ENCODE measurements around the gene LSAMP. TPM values are rescaled to one million over a fixed set of nuclear protein-coding genes. Genes with fewer than 3 reads are reported as not detected.

Gene LSAMP
- polyA plus RNA-seq, 1 of the 3 experiments (the other 2 are of a cell fraction): 6.6 TPM

GRCh38 chr3:116139641-116140040, 305.6 kb downstream of the LSAMP start:
- POLR2A ChIA-PET: no interaction called here
- CTCF ChIA-PET: interaction anchor here (0.9 to 1.1 kb wide), 2 partner anchors 618 to 623 kb away, joined by 3 read pairs; no protein-coding TSS in a partner anchor

GRCh38 chr3:116135457-116136085, 309.7 kb downstream of the LSAMP start:
- Histone ChIP-seq H3K4me3 (ENCODE audit: low read depth in 2 of 2, low read length in 1 of 2) (no peak overlapping the region; a peak in 1 of 4 replicates), H3K4me1 (ENCODE audit: control insufficient read depth in 1 of 2, insufficient read depth in 2 of 2, low read depth in 1 of 2, low read length in 1 of 2) (peaks cover 0 to 15% of the 10 kb centered on the region in 2 experiments; a peak in 2 of 4 replicates), H3K9me3 (no peaks in the 10 kb centered on the region), H4K20me1 (ENCODE audit: insufficient read depth) (no peaks in the 10 kb centered on the region), H3K27ac (ENCODE audit: low read depth in 2 of 2, low read length in 1 of 2) (peak overlapping the region; percentile 57 to 91), H3K9me2 (no peaks in the 10 kb centered on the region), H3K36me3 (replicated peaks in 1 of 2; ENCODE audit: control insufficient read depth in 1 of 2, insufficient read depth in 2 of 2, low read length in 1 of 2) (no peaks in the 10 kb centered on the region), H2AFZ (ENCODE audit: low read depth) (no peak overlapping the region), H3K4me2 (no peak overlapping the region), H3K79me2 (ENCODE audit: insufficient read depth) (no peaks in the 10 kb centered on the region), H3K27me3 (ENCODE audit: insufficient read depth) (no peaks in the 10 kb centered on the region), H3F3A (replicated peaks; ENCODE audit: insufficient read depth) (peaks cover 3% of the 10 kb centered on the region), H3K9ac (no peak overlapping the region)
- peak; percentile 36 for DNase-seq
- POLR2A ChIA-PET: no interaction called here
- 13% methylated on average over 4 of the region's 4 CpGs for WGBS (ENCODE audit: low lambda C conversion rate)
- CTCF ChIA-PET: interaction anchor here (0.9 to 1.3 kb wide), 3 partner anchors 9 to 33 kb away, joined by 3 to 4 read pairs (median 3); no protein-coding TSS in a partner anchor
- TF ChIP-seq RXRA (IDR thresholded peaks at IDR 0.05; ENCODE audit: borderline replicate concordance, low read depth) (peak; percentile 45; the same call in 1 of the 2 replicates), TCF12 (IDR thresholded peaks at IDR 0.05) (peak; percentile 97), MEF2A (IDR thresholded peaks at IDR 0.05; ENCODE audit: borderline replicate concordance, low read depth) (peak; percentile 68; the same call in 1 of the 2 replicates), CTCF (IDR thresholded peaks at IDR 0.05) (no peak), GABPA (IDR thresholded peaks at IDR 0.05; ENCODE audit: low read depth) (no peak), RCOR1 (IDR thresholded peaks at IDR 0.05; ENCODE audit: low read length) (peak; percentile 66), PBX3 (IDR thresholded peaks at IDR 0.05) (peak; percentile 98), TEAD4 (IDR thresholded peaks at IDR 0.05; ENCODE audit: borderline replicate concordance, insufficient read depth) (peak; percentile 68; the same call in 1 of the 2 replicates), GATA2 (CRISPR knock-in tag; IDR thresholded peaks at IDR 0.05) (peak; percentile 60), ZBTB33 (IDR thresholded peaks at IDR 0.05; ENCODE audit: borderline replicate concordance, low read depth) (0 out of 2 replicates have a peak, but pooled peaks have one; percentile 36), FOXJ3 (CRISPR knock-in tag; IDR thresholded peaks at IDR 0.05) (no peak), POLR2AphosphoS5 (IDR thresholded peaks at IDR 0.05; ENCODE audit: low read depth, low read length) (peak; percentile 77), JUND (IDR thresholded peaks at IDR 0.05) (peak; percentile 75), MXI1 (IDR thresholded peaks at IDR 0.05; ENCODE audit: low read depth, low read length) (no peak), NFIC (IDR thresholded peaks at IDR 0.05; ENCODE audit: borderline replicate concordance) (peak; percentile 97), SIN3A (IDR thresholded peaks at IDR 0.05; ENCODE audit: borderline replicate concordance, low read depth, low read length) (peak; percentile 79; the same call in 1 of the 2 replicates), MAX (IDR thresholded peaks at IDR 0.05; ENCODE audit: low read depth) (peak; percentile 57; the same call in 1 of the 2 replicates), EP300 (IDR thresholded peaks at IDR 0.05; ENCODE audit: borderline replicate concordance in 1 of 2, low read depth in 1 of 2, low read length in 1 of 2) (peak; percentile 91)

More at GRCh38 chr3:116139641-116140040, 305.6 kb downstream of the LSAMP start:
- H3K79me2 ChIP-seq (ENCODE audit: insufficient read depth): no peaks in the 10 kb centered on the region
- H4K20me1 ChIP-seq (ENCODE audit: insufficient read depth): no peaks in the 10 kb centered on the region
- TF ChIP-seq FOSL2 (IDR thresholded peaks at IDR 0.05; ENCODE audit: borderline replicate concordance, low read depth) (peak; percentile 53), CHD2 (IDR thresholded peaks at IDR 0.05; ENCODE audit: low read length, partially characterized antibody) (no peak)
- H3K4me2 ChIP-seq: no peak overlapping the region
- no peak for DNase-seq
- peak overlapping the region; percentile 15 to 22; a peak in 3 of 4 replicates for H3K27ac ChIP-seq (ENCODE audit: low read depth in 2 of 2, low read length in 1 of 2)
- peaks cover 0 to 11% of the 10 kb centered on the region in 2 experiments; a peak in 2 of 4 replicates for H3K4me1 ChIP-seq (ENCODE audit: control insufficient read depth in 1 of 2, insufficient read depth in 2 of 2, low read depth in 1 of 2, low read length in 1 of 2)
- H3F3A ChIP-seq (replicated peaks; ENCODE audit: insufficient read depth): peaks cover 3% of the 10 kb centered on the region
- H3K27me3 ChIP-seq (ENCODE audit: insufficient read depth): no peaks in the 10 kb centered on the region
- H3K4me3 ChIP-seq (ENCODE audit: low read depth in 2 of 2, low read length in 1 of 2): no peak overlapping the region
- H3K9me3 ChIP-seq: no peaks in the 10 kb centered on the region
- 65% methylated on average over 2 of the region's 2 CpGs for WGBS (ENCODE audit: low lambda C conversion rate)
- no peak overlapping the region for H2AFZ ChIP-seq (ENCODE audit: low read depth)
- no peaks in the 10 kb centered on the region for H3K36me3 ChIP-seq (replicated peaks in 1 of 2; ENCODE audit: control insufficient read depth in 1 of 2, insufficient read depth in 2 of 2, low read length in 1 of 2)
- H3K9ac ChIP-seq: no peak overlapping the region
- H3K9me2 ChIP-seq: no peaks in the 10 kb centered on the region

Data from SK-N-SH (cell line).